GM12878 (cell line): ENCODE data around the gene BFSP1. TPM values are rescaled to one million over a fixed set of nuclear protein-coding genes. Genes with fewer than 3 reads are reported as not detected.

Experiments used
- ATAC-seq: fragments of 200-7000 bp; cut with Tn5 transposase; 3 replicates; pipeline ENCODE4 v1.9.1; 2020; ENCODE audit warnings: mild to moderate bottlenecking, moderate library complexity
- BruUV-seq: library from RNA; stranded (reverse); fragments of 400-500 nt; replicated peaks from 2 replicates; lab custom pipeline; 2021; lab: Mats Ljungman, UMichigan
- CTCF ChIA-PET: fragments of 300-600 bp; sonication (Branson Sonifier 250); formaldehyde crosslinking; extraction: SDS; loops from one replicate; lab custom pipeline; 2021; ENCODE audit warnings: inconsistent platforms; lab: Yijun Ruan, JAX
- POLR2A ChIA-PET: fragments of 350-600 bp; formaldehyde crosslinking; extraction: SDS; loops from one replicate; lab custom pipeline; 2021; ENCODE audit warnings: inconsistent platforms; lab: Charles Lee
- RAD21 ChIA-PET: fragments of 300-600 bp; sonication (Branson Sonifier 250); formaldehyde crosslinking; loops from one replicate; lab custom pipeline; 2023; ENCODE audit warnings: antibody characterized with exemption; ENCODE audit not compliant: unreplicated experiment; lab: Charles Lee
- SMC1A ChIA-PET: fragments of 300-600 bp; sonication (Branson Sonifier 250); formaldehyde crosslinking; loops from one replicate; lab custom pipeline; 2023; ENCODE audit not compliant: unreplicated experiment, uncharacterized antibody; lab: Charles Lee
- DNase-seq: peaks from one replicate; pipeline ENCODE4 v3.0.0-alpha.2; 2011; ENCODE audit warnings: low read depth, low spot score
- FAIRE-seq: peaks from 3 replicates; lab custom pipeline; 2011; peaks lifted over from hg19 to GRCh38; lab: Jason Lieb, UNC
- H2AFZ ChIP-seq: 2 replicates; pipeline ENCODE4 v1.6.0; 2011; ENCODE audit warnings: low read depth, low read length, control low read depth; ENCODE audit not compliant: control insufficient read depth
- H3K27ac ChIP-seq: 2 replicates; pipeline ENCODE4 v1.5.1; 2011; ENCODE audit warnings: control low read depth; ENCODE audit not compliant: control insufficient read depth, insufficient read depth
- H3K27me3 ChIP-seq, 2 experiments: replicated peaks in 1 of 2; 2 replicates each; pipeline versions ENCODE4 v1.6.0 to v1.6.1; 2011; ENCODE audit warnings: low read length in 1 of 2; ENCODE audit not compliant: control insufficient read depth in 2 of 2, insufficient read depth in 2 of 2
- H3K36me3 ChIP-seq, 2 experiments: 2 replicates each; pipeline ENCODE4 v1.5.1; 2011; ENCODE audit warnings: low read length in 1 of 2; ENCODE audit not compliant: control insufficient read depth in 2 of 2, insufficient read depth in 2 of 2
- H3K4me1 ChIP-seq: 2 replicates; pipeline ENCODE4 v1.6.1; 2011; ENCODE audit warnings: mild to moderate bottlenecking, low read length, moderate library complexity, mixed read lengths; ENCODE audit not compliant: control insufficient read depth, insufficient read depth
- H3K4me2 ChIP-seq: 2 replicates; pipeline ENCODE4 v1.6.0; 2011; ENCODE audit warnings: control low read depth; ENCODE audit not compliant: control insufficient read depth, insufficient read depth
- H3K4me3 ChIP-seq: fragments of 200-600 bp; sonication (generic); 2 replicates; pipeline ENCODE4 v1.5.1; 2016
- H3K79me2 ChIP-seq: 2 replicates; pipeline ENCODE4 v1.6.0; 2011; ENCODE audit warnings: low read length; ENCODE audit not compliant: control insufficient read depth, insufficient read depth
- H3K9ac ChIP-seq: 2 replicates; pipeline ENCODE4 v1.8.0; 2011; ENCODE audit warnings: low read length, control low read depth, mixed read lengths; ENCODE audit not compliant: control insufficient read depth, insufficient read depth
- H3K9me3 ChIP-seq: replicated peaks from 3 replicates; pipeline ENCODE4 v1.5.1; 2011; ENCODE audit warnings: mild to moderate bottlenecking, low read length; ENCODE audit not compliant: control insufficient read depth, insufficient read depth
- H4K20me1 ChIP-seq: 2 replicates; pipeline ENCODE4 v1.6.0; 2011; ENCODE audit not compliant: control insufficient read depth, insufficient read depth
- ESRRA ChIP-seq: IDR thresholded peaks from 2 replicates; pipeline ENCODE4 v1.6.1; 2012; ENCODE audit warnings: mild to moderate bottlenecking, low read length, improper control_type of control experiment
- NFYB ChIP-seq: IDR thresholded peaks from 2 replicates; pipeline ENCODE4 v1.6.1; 2011; ENCODE audit warnings: low read depth, mild to moderate bottlenecking, low read length, improper control_type of control experiment, moderate library complexity; ENCODE audit not compliant: insufficient read depth
- WGBS: methylation state at CpG from one replicate; pipeline ENCODE4 v1.1.6; 2016; ENCODE audit warnings: low lambda C conversion rate; ENCODE audit not compliant: insufficient replicate concordance, insufficient coverage; ENCODE audit errors: missing lambda C conversion rate; 5-methylcytosine and 5-hydroxymethylcytosine counted together
- in situ Hi-C: fragments of 300-500 bp; cut with MboI; formaldehyde crosslinking; loops from 9 replicates; pipeline ENCODE4 v1.14.3; 2018; ENCODE audit warnings: mixed read lengths
- intact Hi-C: fragments of 100-400 bp; cut with micrococcal nuclease; formaldehyde crosslinking; loops from one replicate; pipeline ENCODE4 v1.14.2; 2022; ENCODE audit not compliant: unreplicated experiment
- polyA plus RNA-seq, 11 experiments: library from polyadenylated mRNA; depleted of rRNA in 4 of 11; unstranded in 6 of 11; stranded (reverse) in 5 of 11; fragments of >200 nt; fragmentation: Nextera tagmentation in 4 of 11; fragmentation: Illumina TruSeq in 1 of 11; extraction: Ambion mirVana in 4 of 11; extraction: Trizol in 1 of 11; gene quantifications; 1 replicate in 1 of 11; 2 replicates in 10 of 11; pipeline versions ENCODE4 v1.2.1 to v1.2.3, GENCODE V29; 2011 to 2016; ENCODE audit warnings: inconsistent platforms in 2 of 11, missing spikeins in 2 of 11, low read depth in 1 of 11
- total RNA-seq, 4 experiments: library from RNA; depleted of rRNA in 3 of 4; stranded (reverse); fragments of >200 nt in 3 of 4; fragmentation: Illumina TruSeq in 1 of 4; extraction: Trizol in 1 of 4; gene quantifications; 2 replicates each; pipeline versions ENCODE4 v1.2.1 to v1.2.3, GENCODE V29; 2013 to 2021
- TF ChIP-seq, protein P1 (sequence below): IDR thresholded peaks from 2 replicates; pipeline ENCODE4 v1.6.1; 2012; ENCODE audit warnings: low read depth, low read length, improper control_type of control experiment

Gene BFSP1
- total and polyA plus RNA-seq, 10 of the 15 experiments (the other 5 are each of a cell fraction or from before 2014, with no cell fraction given) = 0.06 to 0.22 (median 0.11) TPM; not detected in 3

DNA sequence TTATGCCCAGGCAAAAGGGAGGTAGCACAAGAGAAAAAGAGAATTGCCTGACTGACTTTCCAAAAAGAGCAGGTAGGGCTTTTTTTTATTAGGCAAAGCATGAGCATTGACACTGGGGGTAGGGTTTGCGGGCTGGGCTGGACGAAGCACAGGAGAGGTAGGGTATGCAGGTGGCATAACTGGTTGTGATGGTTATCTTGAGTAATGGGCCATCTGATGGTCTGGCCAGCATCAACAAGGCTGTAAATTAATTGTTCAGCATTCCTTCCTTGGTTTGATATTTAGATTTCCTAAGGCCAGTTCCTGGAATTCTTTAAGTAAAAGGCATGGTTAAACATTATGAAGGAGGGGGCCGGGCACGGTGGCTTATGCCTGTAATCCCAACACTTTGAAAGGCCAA is 13.9 kb upstream of the BFSP1 start (continued):
- no peak for TF ChIP-seq NFYB
- no peak for TF ChIP-seq ESRRA

DNA sequence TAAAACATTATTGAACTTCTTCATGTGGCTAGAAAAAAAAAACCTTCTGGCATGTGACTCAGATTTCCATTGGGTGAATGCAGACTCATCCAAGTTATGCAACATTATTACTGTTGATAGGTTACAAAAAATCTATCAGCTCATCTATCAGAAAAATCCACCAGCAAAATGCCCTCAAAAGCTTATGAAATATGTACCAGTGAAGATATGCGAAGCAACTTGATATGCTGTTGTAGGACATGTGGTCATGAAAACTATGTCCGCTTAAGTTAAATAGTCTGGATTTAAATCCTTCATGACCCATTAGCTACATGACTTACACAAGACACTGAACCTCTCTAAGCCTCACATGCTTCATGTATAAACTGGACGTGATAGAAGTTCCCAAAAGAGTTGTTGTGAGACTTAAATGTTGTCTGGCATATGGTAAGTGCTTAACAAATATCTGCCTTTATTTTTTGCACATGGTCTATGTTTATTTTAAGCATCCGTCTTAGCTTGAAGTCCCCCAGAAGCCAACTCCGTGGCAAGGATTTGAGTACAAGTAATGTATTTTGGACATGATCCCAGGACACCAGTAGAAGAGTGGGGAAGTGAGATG is 12.5 kb upstream of the BFSP1 start:
- RAD21 ChIA-PET = no interaction called here
- no peak overlapping the region for H3K4me2 ChIP-seq
- WGBS = 52% methylated on average over 5 of the region's 5 CpGs
- no peak for ATAC-seq
- H4K20me1 ChIP-seq = no peaks in the 10 kb centered on the region
- no peak overlapping the region for H2AFZ ChIP-seq
- no peak for DNase-seq
- no peaks in the 10 kb centered on the region for H3K36me3 ChIP-seq
- no peak overlapping the region for H3K4me3 ChIP-seq
- CTCF ChIA-PET = interaction anchor here (1.5 to 1.8 kb wide), 2 partner anchors 354 to 394 kb away, joined by 4 read pairs; no protein-coding TSS in a partner anchor
- BruUV-seq = no TSS peak
- no peak for FAIRE-seq
- H3K79me2 ChIP-seq = no peaks in the 10 kb centered on the region
- in situ Hi-C loops (no loop called here), intact Hi-C loops (no loop called here)
- SMC1A ChIA-PET = interaction anchor here (0.8 to 1.6 kb wide), 2 partner anchors 30 to 353 kb away, joined by 3 to 4 read pairs; no protein-coding TSS in a partner anchor
- no peak overlapping the region for H3K9ac ChIP-seq
- H3K27ac ChIP-seq = no peak overlapping the region
- peaks cover 0 to 2% of the 10 kb centered on the region in 2 experiments; a peak in 1 of 4 replicates for H3K27me3 ChIP-seq
- no peaks in the 10 kb centered on the region for H3K9me3 ChIP-seq
- TF ChIP-seq, protein P1, sequence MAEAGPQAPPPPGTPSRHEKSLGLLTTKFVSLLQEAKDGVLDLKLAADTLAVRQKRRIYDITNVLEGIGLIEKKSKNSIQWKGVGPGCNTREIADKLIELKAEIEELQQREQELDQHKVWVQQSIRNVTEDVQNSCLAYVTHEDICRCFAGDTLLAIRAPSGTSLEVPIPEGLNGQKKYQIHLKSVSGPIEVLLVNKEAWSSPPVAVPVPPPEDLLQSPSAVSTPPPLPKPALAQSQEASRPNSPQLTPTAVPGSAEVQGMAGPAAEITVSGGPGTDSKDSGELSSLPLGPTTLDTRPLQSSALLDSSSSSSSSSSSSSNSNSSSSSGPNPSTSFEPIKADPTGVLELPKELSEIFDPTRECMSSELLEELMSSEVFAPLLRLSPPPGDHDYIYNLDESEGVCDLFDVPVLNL = no peak
- H3K4me1 ChIP-seq = peaks cover 2% of the 10 kb centered on the region
- POLR2A ChIA-PET = no interaction called here
